RWPE1 (cell line): Measurements from ENCODE around the gene WWP2.
"Not testable (repeated sequence)": the region's sequence is repeated elsewhere in the genome, so short reads cannot be mapped to it uniquely, and the experiment has no call there.

Experiments
- CTCF ChIA-PET: fragments of 350-600 bp; sonication (Branson Sonifier 250); formaldehyde crosslinking; extraction: SDS; loops from one replicate; lab custom pipeline; 2021; lab: Yijun Ruan, JAX
- POLR2A ChIA-PET: fragments of 400-600 bp; formaldehyde crosslinking; extraction: SDS; loops from one replicate; lab custom pipeline; 2020; ENCODE audit warnings: antibody characterized with exemption; ENCODE audit not compliant: low non-redundant PET; lab: Yijun Ruan, JAX
- DNase-seq: peaks from one replicate; pipeline ENCODE4 v3.0.0; 2012; ENCODE audit warnings: low spot score
- H3K27ac ChIP-seq: fragments of 450-650 bp; 2 replicates; pipeline ENCODE4 v1.5.1; 2017
- TF ChIP-seq, protein P1 (sequence below): fragments of 450-650 bp; conservative IDR thresholded peaks from 2 replicates; pipeline ENCODE4 v1.5.1; 2017; ENCODE audit warnings: low read depth, mild to moderate bottlenecking

WWP2 gene

DNA sequence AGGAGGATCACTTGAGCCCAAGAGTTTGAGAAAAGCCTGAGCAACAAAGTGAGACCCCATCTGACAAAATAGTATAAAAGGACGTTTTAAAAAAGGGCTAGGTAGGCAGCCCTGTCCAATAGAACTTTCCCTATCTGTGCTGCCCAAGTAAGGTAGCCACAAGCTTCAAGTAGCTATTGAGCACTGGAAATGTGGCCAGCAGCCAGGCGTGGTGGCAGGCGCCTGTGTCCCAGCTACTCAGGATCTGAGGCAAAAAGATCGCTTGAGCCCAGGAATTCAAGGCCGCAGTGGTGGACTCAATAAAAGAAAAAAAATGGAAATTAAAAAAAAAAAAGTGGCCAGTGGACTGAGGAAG is 34.2 kb upstream of the WWP2 start:
- H3K27ac ChIP-seq, result peak overlapping the region; percentile 98
- TF ChIP-seq, protein P1, sequence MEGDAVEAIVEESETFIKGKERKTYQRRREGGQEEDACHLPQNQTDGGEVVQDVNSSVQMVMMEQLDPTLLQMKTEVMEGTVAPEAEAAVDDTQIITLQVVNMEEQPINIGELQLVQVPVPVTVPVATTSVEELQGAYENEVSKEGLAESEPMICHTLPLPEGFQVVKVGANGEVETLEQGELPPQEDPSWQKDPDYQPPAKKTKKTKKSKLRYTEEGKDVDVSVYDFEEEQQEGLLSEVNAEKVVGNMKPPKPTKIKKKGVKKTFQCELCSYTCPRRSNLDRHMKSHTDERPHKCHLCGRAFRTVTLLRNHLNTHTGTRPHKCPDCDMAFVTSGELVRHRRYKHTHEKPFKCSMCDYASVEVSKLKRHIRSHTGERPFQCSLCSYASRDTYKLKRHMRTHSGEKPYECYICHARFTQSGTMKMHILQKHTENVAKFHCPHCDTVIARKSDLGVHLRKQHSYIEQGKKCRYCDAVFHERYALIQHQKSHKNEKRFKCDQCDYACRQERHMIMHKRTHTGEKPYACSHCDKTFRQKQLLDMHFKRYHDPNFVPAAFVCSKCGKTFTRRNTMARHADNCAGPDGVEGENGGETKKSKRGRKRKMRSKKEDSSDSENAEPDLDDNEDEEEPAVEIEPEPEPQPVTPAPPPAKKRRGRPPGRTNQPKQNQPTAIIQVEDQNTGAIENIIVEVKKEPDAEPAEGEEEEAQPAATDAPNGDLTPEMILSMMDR, result no peak
- POLR2A ChIA-PET, result interaction anchor here (1.0 kb wide), 1 partner anchor 27 kb away, joined by 3 read pairs; the partner anchor contains the start of gene NOB1
- CTCF ChIA-PET, result no interaction called here
- DNase-seq, result no peak

GRCh38 chr16:69729030-69729429 is 33.1 kb upstream of the WWP2 start:
- peak overlapping the region; percentile 98 for H3K27ac ChIP-seq
- CTCF ChIA-PET, result interaction anchor here (0.5 to 0.7 kb wide), 3 partner anchors 12 to 26 kb away, joined by 3 to 4 read pairs (median 3); partner anchors contain the start of gene NOB1
- not testable (repeated sequence) for DNase-seq
- POLR2A ChIA-PET, result interaction anchor here (0.7 kb wide), 1 partner anchor 12 kb away, joined by 3 read pairs; no protein-coding TSS in a partner anchor

- POLR2A ChIA-PET, DNase-seq, CTCF ChIA-PET, H3K27ac ChIP-seq: not testable (repeated sequence)
Observed at GRCh38 chr16:69731280-69731679, 30.9 kb upstream of the WWP2 start.

DNA sequence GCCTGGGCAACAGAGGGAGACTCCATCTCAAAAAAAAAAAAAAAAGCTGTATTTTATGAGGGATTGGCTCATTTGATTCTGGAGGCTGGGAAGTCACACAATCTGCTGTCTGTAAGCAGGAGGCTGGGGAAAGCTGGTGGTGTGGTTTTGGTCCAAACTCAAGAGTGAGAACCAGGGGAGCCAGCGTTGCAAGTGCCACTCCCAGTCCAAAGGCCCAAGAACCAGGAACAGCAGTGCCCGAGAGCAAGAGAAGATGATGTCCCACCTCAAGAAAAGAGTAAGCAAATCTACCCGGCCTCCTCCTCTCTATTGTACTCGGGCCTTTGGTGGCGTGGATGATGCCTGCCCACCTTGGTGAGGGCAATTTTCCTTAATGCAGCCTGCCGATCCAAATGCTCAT is 30.0 kb upstream of the WWP2 start:
- DNase-seq, result no peak
- ChIA-PET POLR2A (interaction anchor here (0.5 kb wide), 1 partner anchor 311 kb away, joined by 3 read pairs; no protein-coding TSS in a partner anchor), CTCF (interaction anchor here (0.7 kb wide), 1 partner anchor 22 kb away, joined by 8 read pairs; the partner anchor contains the start of gene NOB1)
- no peak overlapping the region for H3K27ac ChIP-seq
- TF ChIP-seq, protein P1, result no peak

DNA sequence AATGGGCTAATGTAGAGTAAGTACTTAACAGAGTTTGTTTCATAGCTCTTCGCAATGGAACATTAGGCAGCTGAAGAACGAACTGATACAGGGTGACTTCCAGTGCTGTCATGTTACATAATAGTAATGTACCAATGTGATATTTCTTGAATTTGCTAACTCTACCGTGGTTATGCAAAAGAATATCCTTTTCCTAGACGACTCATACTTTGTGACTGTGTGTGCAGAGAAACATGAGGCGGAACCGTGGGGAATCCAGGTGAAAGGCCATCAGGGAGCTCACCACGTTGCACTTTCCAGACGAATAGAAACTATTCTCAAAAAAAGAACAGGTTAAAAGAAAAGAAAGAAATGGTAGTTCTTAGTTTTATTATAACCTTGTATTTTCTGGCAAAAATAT is 20.6 kb upstream of the WWP2 start:
- CTCF ChIA-PET, result interaction anchor here (1.1 kb wide), 1 partner anchor 13 kb away, joined by 9 read pairs; the partner anchor contains the start of gene NOB1
- TF ChIP-seq, protein P1, result no peak
- DNase-seq, result no peak
- H3K27ac ChIP-seq, result peak overlapping the region; percentile 73
- POLR2A ChIA-PET, result interaction anchor here (0.6 kb wide), 1 partner anchor 12 kb away, joined by 3 read pairs; no protein-coding TSS in a partner anchor

- POLR2A ChIA-PET, result no interaction called here
- CTCF ChIA-PET, result interaction anchor here (1.1 kb wide), 1 partner anchor 12 kb away, joined by 9 read pairs; the partner anchor contains the start of gene NOB1
- H3K27ac ChIP-seq, result peak overlapping the region; percentile 73
- TF ChIP-seq, protein P1, result no peak
- DNase-seq, result no peak
Observed at GRCh38 chr16:69741951-69742904, 19.9 kb upstream of the WWP2 start.

DNA sequence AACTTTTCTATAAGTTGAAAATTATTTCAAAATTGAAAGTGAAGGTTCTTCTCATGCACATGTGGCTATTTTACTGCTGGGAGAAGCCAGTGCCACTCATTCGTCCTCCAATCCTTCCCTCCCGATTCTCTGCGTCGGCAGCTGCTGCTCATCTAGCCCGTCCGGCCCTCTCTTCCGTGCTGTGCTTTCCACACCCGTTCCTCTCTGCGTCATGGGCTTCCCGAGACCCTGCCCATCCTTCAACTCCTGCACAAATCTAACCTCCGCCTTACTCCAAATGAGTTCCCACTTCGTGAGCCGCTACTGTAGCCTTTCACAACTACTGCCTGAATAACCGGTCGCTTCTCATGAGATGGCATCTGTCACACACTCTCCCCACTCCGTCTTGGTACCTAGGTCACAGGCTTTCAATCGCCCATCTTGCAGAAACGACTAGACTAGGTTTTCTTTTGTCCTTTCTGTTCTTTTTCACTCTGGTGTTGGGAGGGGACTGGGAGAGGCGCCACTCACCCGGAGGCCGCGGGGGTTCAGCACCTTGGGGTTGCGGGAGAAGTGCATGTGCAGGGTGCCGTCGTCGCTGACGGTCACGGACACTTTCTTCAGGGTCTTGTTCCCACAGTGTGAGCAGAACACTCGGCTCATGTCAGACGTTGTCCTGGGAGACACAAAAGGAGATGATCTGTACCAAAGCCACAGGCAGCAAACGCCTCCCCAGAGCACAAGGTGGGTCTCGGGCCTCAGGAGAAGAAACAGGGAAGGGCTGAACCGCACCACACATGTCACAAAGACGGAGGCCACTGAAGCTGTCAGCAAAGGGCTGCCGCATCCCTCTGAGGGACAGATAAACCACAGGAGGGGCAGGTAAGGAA is 17.5 kb upstream of the WWP2 start:
- CTCF ChIA-PET, result no interaction called here
- peak overlapping the region; percentile 49 for H3K27ac ChIP-seq
- TF ChIP-seq, protein P1, result no peak
- POLR2A ChIA-PET, result no interaction called here
- DNase-seq, result no peak
